HepG2 (cell line): ENCODE data around the gene PHKB. TPM values are rescaled to one million over a fixed set of nuclear protein-coding genes. Genes with fewer than 3 reads are reported as not detected.

Source experiments
- ATAC-seq: fragments of 200-7000 bp; cut with Tn5 transposase; 3 replicates; pipeline ENCODE4 v1.9.1; 2020; ENCODE audit warnings: mild to moderate bottlenecking, moderate library complexity
- Bru-seq: library from RNA; stranded (reverse); fragments of 400-500 nt; gene quantifications from one replicate; lab custom pipeline; 2021; lab: Mats Ljungman, UMichigan
- BruChase-seq, 2 experiments: library from RNA; stranded (reverse); fragments of 400-500 nt; gene quantifications; one replicate each; lab custom pipeline; 2021; lab: Mats Ljungman, UMichigan
- BruUV-seq: library from RNA; stranded (reverse); fragments of 400-500 nt; replicated peaks from 2 replicates; lab custom pipeline; 2021; lab: Mats Ljungman, UMichigan
- CTCF ChIA-PET: fragments of 300-600 bp; formaldehyde crosslinking; extraction: SDS; loops from one replicate; lab custom pipeline; 2021; ENCODE audit warnings: low total read pairs, inconsistent platforms, low intra/inter-chr PET ratio; lab: Yijun Ruan, JAX
- POLR2A ChIA-PET: fragments of 350-600 bp; sonication (Branson Sonifier 250); formaldehyde crosslinking; loops from one replicate; lab custom pipeline; 2020; ENCODE audit warnings: antibody characterized with exemption, inconsistent platforms; lab: Yijun Ruan, JAX
- DNase-seq: peaks from one replicate; pipeline ENCODE4 v3.0.0-alpha.2; 2015; ENCODE audit warnings: low spot score
- FAIRE-seq: peaks from 3 replicates; lab custom pipeline; 2011; peaks lifted over from hg19 to GRCh38; lab: Jason Lieb, UNC
- H2AFZ ChIP-seq: one replicate; pipeline ENCODE4 v1.6.1; 2011; ENCODE audit warnings: low read length, inconsistent platforms
- H3K27ac ChIP-seq: fragments of 300-600 bp; 3 replicates; pipeline ENCODE4 v1.8.0; 2011; ENCODE audit warnings: mixed run types, mild to moderate bottlenecking, mixed read lengths, low read length, inconsistent platforms; ENCODE audit not compliant: insufficient read depth; ENCODE audit errors: extremely low read length
- H3K27me3 ChIP-seq, 2 experiments: fragments of 200-600 bp in 1 of 2; 2 replicates in 1 of 2; 3 replicates in 1 of 2; pipeline versions ENCODE4 v1.6.0 to v1.8.0; 2011; ENCODE audit warnings: low read length in 2 of 2, mild to moderate bottlenecking in 2 of 2, moderate library complexity in 2 of 2, inconsistent platforms in 1 of 2; ENCODE audit not compliant: insufficient read depth in 2 of 2, control insufficient read depth in 1 of 2
- H3K36me3 ChIP-seq, 2 experiments: fragments of 200-600 bp in 1 of 2; replicated peaks in 1 of 2; 2 replicates in 1 of 2; 3 replicates in 1 of 2; pipeline versions ENCODE4 v1.5.1 to v1.8.0; 2011; ENCODE audit warnings: low read length in 2 of 2, inconsistent platforms in 1 of 2; ENCODE audit not compliant: insufficient read depth in 2 of 2, control insufficient read depth in 1 of 2
- H3K4me1 ChIP-seq: 2 replicates; pipeline ENCODE4 v1.5.1; 2012; ENCODE audit warnings: low read length, inconsistent platforms; ENCODE audit not compliant: insufficient read depth
- H3K4me2 ChIP-seq: 2 replicates; pipeline ENCODE4 v1.6.0; 2011; ENCODE audit warnings: low read depth, low read length, inconsistent platforms
- H3K4me3 ChIP-seq, 3 experiments: fragments of 200-600 bp in 1 of 3; sonication (generic), shearing (Covaris generic) in 1 of 3; replicated peaks in 1 of 3; 2 replicates each; pipeline ENCODE4 v1.5.1; 2011 to 2016; ENCODE audit warnings: low read length in 3 of 3, inconsistent platforms in 2 of 3, low read depth in 2 of 3, mild to moderate bottlenecking in 2 of 3, control low read depth in 1 of 3, mixed read lengths in 1 of 3; ENCODE audit not compliant: insufficient read depth in 1 of 3
- H3K79me2 ChIP-seq: one replicate; pipeline ENCODE4 v1.6.1; 2011; ENCODE audit warnings: low read length, inconsistent platforms; ENCODE audit not compliant: insufficient read depth
- H3K9ac ChIP-seq: 2 replicates; pipeline ENCODE4 v1.6.0; 2011; ENCODE audit warnings: mild to moderate bottlenecking, low read depth, low read length, inconsistent platforms; ENCODE audit not compliant: insufficient read depth
- H3K9me3 ChIP-seq: 2 replicates; pipeline ENCODE4 v1.5.1; 2012; ENCODE audit warnings: mild to moderate bottlenecking, low read length
- H4K20me1 ChIP-seq: 2 replicates; pipeline ENCODE4 v1.6.0; 2011; ENCODE audit warnings: inconsistent platforms, mild to moderate bottlenecking, low read length, moderate library complexity; ENCODE audit not compliant: insufficient read depth
- ATF2 ChIP-seq: sonication (generic); formaldehyde crosslinking; IDR thresholded peaks from 2 replicates; pipeline ENCODE4 v1.4.0; 2020; ENCODE audit warnings: missing genetic modification reagents
- IRF2 ChIP-seq: IDR thresholded peaks from 2 replicates; pipeline ENCODE4 v1.6.1; 2018; ENCODE audit warnings: missing genetic modification reagents, missing compliant biosample characterization
- MIER3 ChIP-seq: IDR thresholded peaks from 2 replicates; pipeline ENCODE4 v1.6.1; 2016; ENCODE audit warnings: missing compliant biosample characterization, borderline replicate concordance
- MXI1 ChIP-seq: IDR thresholded peaks from 3 replicates; pipeline ENCODE4 v1.6.1; 2012; ENCODE audit warnings: low read depth, low read length, inconsistent platforms, borderline replicate concordance
- NFRKB ChIP-seq: fragments of 450-650 bp; IDR thresholded peaks from 2 replicates; pipeline ENCODE4 v1.6.1; 2017
- PRPF4 ChIP-seq: fragments of 200-400 bp; formaldehyde crosslinking; IDR thresholded peaks from 2 replicates; pipeline ENCODE4 v1.6.1; 2016; ENCODE audit warnings: low read length, low read depth; ENCODE audit not compliant: poor library complexity, severe bottlenecking
- RAD51 ChIP-seq: fragments of 450-650 bp; IDR thresholded peaks from 2 replicates; pipeline ENCODE4 v1.6.1; 2016; ENCODE audit warnings: borderline replicate concordance
- ZNF225 ChIP-seq: sonication (generic); formaldehyde crosslinking; IDR thresholded peaks from 2 replicates; pipeline ENCODE4 v1.4.0; 2020; ENCODE audit warnings: mild to moderate bottlenecking, missing genetic modification reagents
- ZNF550 ChIP-seq: sonication (generic); formaldehyde crosslinking; IDR thresholded peaks from 2 replicates; pipeline ENCODE4 v1.4.0; 2020; ENCODE audit warnings: mild to moderate bottlenecking, missing genetic modification reagents, borderline replicate concordance
- ZNF597 ChIP-seq: sonication (generic); formaldehyde crosslinking; IDR thresholded peaks from 2 replicates; pipeline ENCODE4 v1.5.0; 2020; ENCODE audit warnings: missing genetic modification reagents
- ZNF614 ChIP-seq: IDR thresholded peaks from 2 replicates; pipeline ENCODE4 v1.6.1; 2018; ENCODE audit warnings: missing biosample characterization, missing genetic modification reagents, inconsistent platforms, borderline replicate concordance
- WGBS: methylation state at CpG from one replicate; pipeline ENCODE4 v1.1.6; 2017; ENCODE audit warnings: low lambda C conversion rate; 5-methylcytosine and 5-hydroxymethylcytosine counted together
- in situ Hi-C: cut with HindIII; loops from 2 replicates; pipeline ENCODE4 v1.10.0; 2017; ENCODE audit warnings: low pct_unique_long_range_greater_than_20kb; ENCODE audit not compliant: extremely low pct_ligation_motif_present
- intact Hi-C: fragments of 100-400 bp; cut with micrococcal nuclease; formaldehyde crosslinking; loops from one replicate; pipeline ENCODE4 v1.10.0; 2022; ENCODE audit not compliant: unreplicated experiment
- long read RNA-seq, 2 experiments: library from RNA in 1 of 2; library from polyadenylated mRNA in 1 of 2; stranded (forward) in 1 of 2; unstranded in 1 of 2; transcript quantifications; one replicate each; pipeline ENCODE4 v2.0.0, GENCODE V29; 2019 to 2022
- polyA minus RNA-seq, 3 experiments: library from RNA; depleted of rRNA, polyadenylated mRNA; stranded (reverse); fragments of >200 nt; gene quantifications; 2 replicates each; pipeline ENCODE4 v1.2.3, GENCODE V29; 2011; ENCODE audit warnings: low replicate concordance in 1 of 3
- polyA plus RNA-seq, 8 experiments: library from polyadenylated mRNA; depleted of rRNA in 3 of 8; stranded (reverse) in 7 of 8; unstranded in 1 of 8; fragments of >200 nt; fragmentation: Illumina TruSeq in 4 of 8; extraction: Trizol in 4 of 8; gene quantifications; 2 replicates each; pipeline versions ENCODE4 v1.2.1 to v1.2.3, GENCODE V29; 2011 to 2016; ENCODE audit warnings: low read depth in 4 of 8, missing spikeins in 1 of 8, mixed read lengths in 1 of 8; ENCODE audit not compliant: insufficient read depth in 1 of 8
- total RNA-seq, 5 experiments: library from RNA; depleted of rRNA; stranded (reverse); fragments of >200 nt; fragmentation: Illumina TruSeq; extraction: Trizol; gene quantifications; 2 replicates each; pipeline ENCODE4 v1.2.3, GENCODE V29; 2016; ENCODE audit warnings: low read depth in 1 of 5

PHKB gene
- 66.0 and 95.1 TPM in 2 replicates for total RNA-seq (2016; rRNA removed; fragmentation: Illumina TruSeq; extraction: Trizol)
- total RNA-seq (2016; cell fraction: cytosol; rRNA removed; fragmentation: Illumina TruSeq; extraction: Trizol; ENCODE audit: low read depth) = 200 and 220 TPM in 2 replicates
- 58.0 and 93.2 TPM in 2 replicates for total RNA-seq (2016; cell fraction: insoluble cytoplasmic fraction; rRNA removed; fragmentation: Illumina TruSeq; extraction: Trizol)
- total RNA-seq (2016; cell fraction: membrane; rRNA removed; fragmentation: Illumina TruSeq; extraction: Trizol) = 88.4 and 98.7 TPM in 2 replicates
- total RNA-seq (2016; cell fraction: nucleus; rRNA removed; fragmentation: Illumina TruSeq; extraction: Trizol) = 84.8 and 101 TPM in 2 replicates
- 62.4 and 80.8 TPM in 2 replicates for polyA plus RNA-seq (2011; rRNA removed)
- polyA plus RNA-seq (2011; cell fraction: cytosol; rRNA removed) = 25.3 and 40.2 TPM in 2 replicates
- 78.9 and 86.4 TPM in 2 replicates for polyA plus RNA-seq (2011; cell fraction: nucleus; rRNA removed)
- polyA plus RNA-seq (2012) = 46.4 and 75.5 TPM in 2 replicates
- polyA plus RNA-seq (2016; cell fraction: cytosol; fragmentation: Illumina TruSeq; extraction: Trizol; ENCODE audit: low read depth) = 9.5 and 12.2 TPM in 2 replicates
- 93.2 and 94.4 TPM in 2 replicates for polyA plus RNA-seq (2016; cell fraction: insoluble cytoplasmic fraction; fragmentation: Illumina TruSeq; extraction: Trizol; ENCODE audit: low read depth)
- polyA plus RNA-seq (2016; cell fraction: membrane; fragmentation: Illumina TruSeq; extraction: Trizol; ENCODE audit: low read depth) = 31.8 and 34.3 TPM in 2 replicates
- polyA plus RNA-seq (2016; cell fraction: nucleus; fragmentation: Illumina TruSeq; extraction: Trizol; ENCODE audit: insufficient read depth, low read depth) = 81.2 and 89.2 TPM in 2 replicates
- polyA minus RNA-seq (2011; rRNA and poly(A)+ RNA removed; ENCODE audit: low replicate concordance) = 88.9 and 99.3 TPM in 2 replicates
- polyA minus RNA-seq (2011; cell fraction: cytosol; rRNA and poly(A)+ RNA removed) = 53.6 and 56.7 TPM in 2 replicates
- 321 and 334 TPM in 2 replicates for polyA minus RNA-seq (2011; cell fraction: nucleus; rRNA and poly(A)+ RNA removed)
- percentile 84 among the genes with signal in this experiment for Bru-seq, nascent RNA
- percentile 74 among the genes with signal in this experiment for BruChase-seq, experiment 1, labeled RNA remaining after a 6-hour chase
- percentile 77 among the genes with signal in this experiment for BruChase-seq, experiment 2, labeled RNA remaining after a 2-hour chase
- long read RNA-seq, experiment 1, full-length matches to known transcripts = 5 of 28 reads
- long read RNA-seq, experiment 1, partial matches to known transcripts = 14 of 28 reads
- long read RNA-seq, experiment 1, other reads (novel, unspliced or antisense) = 9 of 28 reads
- long read RNA-seq, experiment 2, full-length matches to known transcripts = 5 of 44 reads
- long read RNA-seq, experiment 2, partial matches to known transcripts = 18 of 44 reads
- long read RNA-seq, experiment 2, other reads (novel, unspliced or antisense) = 21 of 44 reads

GRCh38 chr16:47460711-47461597, at the start of gene PHKB, which contains the start of gene ITFG1:
Gene PHKB (plus strand): TSS chr16:47461331. CDS start chr16:47461351, 20 bp downstream.
Gene ITFG1 (minus strand): TSS chr16:47461063. CDS start chr16:47461045, 18 bp downstream.
- ATAC-seq = peak; percentile 89
- 2% methylated on average over 29 of the region's 82 CpGs for WGBS
- TF ChIP-seq MXI1 (peak; percentile 89; the same call in 2 of the 3 replicates), ATF2 (CRISPR knock-in tag) (peak; percentile 22; the same call in 1 of the 2 replicates), ZNF614 (no peak), PRPF4 (no peak), RAD51 (no peak), IRF2 (CRISPR knock-in tag) (0 out of 2 replicates have a peak, but pooled peaks have one; percentile 59), NFRKB (no peak), ZNF550 (CRISPR knock-in tag) (no peak; the same call in 1 of the 2 replicates), ZNF597 (no peak), ZNF225 (CRISPR knock-in tag) (peak; percentile 80), MIER3 (CRISPR knock-in tag) (peak; percentile 43; the same call in 1 of the 2 replicates)

More at GRCh38 chr16:47460711-47461597, at the start of gene PHKB, which contains the start of gene ITFG1:
- peaks cover 65% of the 10 kb centered on the region for H3K4me1 ChIP-seq
- DNase-seq (peak; percentile 92), FAIRE-seq (no peak)
- intact Hi-C loops = loop anchor here (2.0 to 5.0 kb wide), 2 partner anchors 38 to 319 kb away; partner anchors contain the start of gene NETO2
- BruUV-seq = no TSS peak
- in situ Hi-C loops = no loop called here
- peak within 1 kb of the TSS; percentile 99 for H3K27ac ChIP-seq
- H3K27me3 ChIP-seq = no peaks in the 10 kb centered on the region; a peak in 1 of 5 replicates
- peaks cover 41% of the 10 kb centered on the region for H3K79me2 ChIP-seq
- H3K4me2 ChIP-seq = peak within 1 kb of the TSS; percentile 85
- H2AFZ ChIP-seq = peak within 1 kb of the TSS; percentile 34
- H4K20me1 ChIP-seq = no peaks in the 10 kb centered on the region
- peak within 1 kb of the TSS; percentile 82 to 100 (median 99) for H3K4me3 ChIP-seq
- H3K9me3 ChIP-seq = no peaks in the 10 kb centered on the region
- POLR2A ChIA-PET = interaction anchor here (0.8 to 6.2 kb wide), 17 partner anchors 9 to 616 kb away, joined by 3 to 37 read pairs (median 9); no protein-coding TSS in a partner anchor
- CTCF ChIA-PET = no interaction called here
- H3K9ac ChIP-seq = peak within 1 kb of the TSS; percentile 92
- H3K36me3 ChIP-seq = peaks cover 0 to 9% of the 10 kb centered on the region in 2 experiments; a peak in 2 of 5 replicates
